HCT116 (cell line): ENCODE data around the gene IQGAP2. TPM values are rescaled to one million over a fixed set of nuclear protein-coding genes. Genes with fewer than 3 reads are reported as not detected.

Experiments
- ATAC-seq: fragments of 200-7000 bp; cut with Tn5 transposase; 2 replicates; pipeline ENCODE4 v1.9.1; 2020; ENCODE audit warnings: mild to moderate bottlenecking, moderate library complexity
- BruUV-seq: library from RNA; stranded (reverse); fragments of 400-500 nt; replicated peaks from 2 replicates; lab custom pipeline; 2021; lab: Mats Ljungman, UMichigan
- CTCF ChIA-PET: fragments of 300-600 bp; sonication (Branson Sonifier 250); formaldehyde crosslinking; loops from one replicate; lab custom pipeline; 2021; ENCODE audit warnings: antibody characterized with exemption; lab: Charles Lee
- POLR2A ChIA-PET: fragments of 300-600, 350-600 bp; sonication (Branson Sonifier 250); formaldehyde crosslinking; loops from one replicate; lab custom pipeline; 2021; ENCODE audit warnings: antibody characterized with exemption; lab: Charles Lee
- RAD21 ChIA-PET, 2 experiments: fragments of 300-600 bp; sonication (Branson Sonifier 250); formaldehyde crosslinking; loops; one replicate each; lab custom pipeline; 2023; ENCODE audit warnings: low total read pairs in 2 of 2; ENCODE audit not compliant: uncharacterized antibody in 2 of 2, unreplicated experiment in 2 of 2, low non-redundant PET in 1 of 2; lab: Charles Lee
- DNase-seq: peaks from one replicate; pipeline ENCODE4 v3.0.0-alpha.2; 2010; ENCODE audit warnings: low read depth, low spot score
- H2AFZ ChIP-seq: fragments of 200-600 bp; shearing (Covaris generic), sonication (generic); 2 replicates; pipeline ENCODE4 v1.6.1; 2017; ENCODE audit warnings: low read depth, mixed run types, mixed read lengths, antibody characterized with exemption, low read length; ENCODE audit not compliant: poor library complexity, severe bottlenecking
- H3K27ac ChIP-seq: 2 replicates; pipeline ENCODE4 v1.5.1; 2012; ENCODE audit warnings: low read depth, low read length
- H3K27me3 ChIP-seq: fragments of 200-600 bp; sonication (generic); 2 replicates; pipeline ENCODE4 v1.6.1; 2016; ENCODE audit warnings: mixed run types, low read length, mixed read lengths; ENCODE audit not compliant: insufficient read depth
- H3K36me3 ChIP-seq, 2 experiments: fragments of 200-500 bp in 1 of 2; fragments of 200-600 bp in 1 of 2; sonication (Bioruptor generic) in 1 of 2; sonication (generic) in 1 of 2; 2 replicates each; pipeline versions ENCODE4 v1.5.1 to v1.6.1; 2014 to 2016; ENCODE audit warnings: low read length in 2 of 2, inconsistent platforms in 1 of 2, mixed read lengths in 1 of 2, mixed run types in 1 of 2; ENCODE audit not compliant: insufficient read depth in 2 of 2, control insufficient read depth in 1 of 2
- H3K4me1 ChIP-seq, 2 experiments: fragments of 200-600 bp in 1 of 2; sonication (generic) in 1 of 2; 2 replicates each; pipeline versions ENCODE4 v1.5.1 to v1.6.1; 2012 to 2017; ENCODE audit warnings: low read length in 2 of 2, inconsistent platforms in 1 of 2, mild to moderate bottlenecking in 1 of 2, mixed read lengths in 1 of 2, mixed run types in 1 of 2, moderate library complexity in 1 of 2; ENCODE audit not compliant: insufficient read depth in 2 of 2, control insufficient read depth in 1 of 2
- H3K4me2 ChIP-seq: fragments of 200-600 bp; sonication (generic); 2 replicates; pipeline ENCODE4 v1.6.1; 2017; ENCODE audit warnings: mixed run types, low read length, mixed read lengths
- H3K4me3 ChIP-seq, 2 experiments: fragments of 200-600 bp in 1 of 2; sonication (generic) in 1 of 2; replicated peaks in 1 of 2; 2 replicates each; pipeline ENCODE4 v1.5.1; 2011 to 2016; ENCODE audit warnings: low read length in 2 of 2, control low read depth in 1 of 2, low read depth in 1 of 2, mild to moderate bottlenecking in 1 of 2, mixed read lengths in 1 of 2, mixed run types in 1 of 2
- H3K79me2 ChIP-seq: fragments of 200-600 bp; sonication (generic); 2 replicates; pipeline ENCODE4 v1.6.1; 2017; ENCODE audit warnings: mild to moderate bottlenecking, mixed run types, low read length, moderate library complexity, mixed read lengths; ENCODE audit not compliant: insufficient read depth
- H3K9ac ChIP-seq: fragments of 200-600 bp; sonication (generic); 2 replicates; pipeline ENCODE4 v1.6.1; 2016; ENCODE audit warnings: low read length, mixed read lengths
- H3K9me2 ChIP-seq: fragments of 200-600 bp; sonication (generic), shearing (Covaris generic); 2 replicates; pipeline ENCODE4 v1.6.1; 2017; ENCODE audit warnings: mixed run types, mild to moderate bottlenecking, moderate library complexity; ENCODE audit not compliant: insufficient read depth
- H3K9me3 ChIP-seq, 2 experiments: fragments of 200-500 bp in 1 of 2; fragments of 200-600 bp in 1 of 2; sonication (Bioruptor generic) in 1 of 2; sonication (generic) in 1 of 2; 2 replicates each; pipeline ENCODE4 v1.6.1; 2014 to 2017; ENCODE audit warnings: low read length in 2 of 2, mixed read lengths in 2 of 2, inconsistent platforms in 1 of 2, low read depth in 1 of 2, mild to moderate bottlenecking in 1 of 2, mixed run types in 1 of 2, moderate library complexity in 1 of 2; ENCODE audit not compliant: control insufficient read depth in 1 of 2, insufficient read depth in 1 of 2
- H4K20me1 ChIP-seq: fragments of 200-600 bp; sonication (generic), shearing (Covaris generic); 2 replicates; pipeline ENCODE4 v1.6.1; 2017; ENCODE audit warnings: mixed run types, mild to moderate bottlenecking, moderate library complexity; ENCODE audit not compliant: insufficient read depth
- CTCF ChIP-seq, 3 experiments: fragments of 200-600 bp in 1 of 3; sonication (generic) in 1 of 3; IDR thresholded peaks in 2 of 3; conservative IDR thresholded peaks in 1 of 3; 2 replicates each; pipeline ENCODE4 v1.5.1; 2012 to 2017; ENCODE audit warnings: low read depth in 2 of 3, low read length in 2 of 3, antibody characterized with exemption in 1 of 3, borderline replicate concordance in 1 of 3, control low read depth in 1 of 3, mild to moderate bottlenecking in 1 of 3, mixed read lengths in 1 of 3, mixed run types in 1 of 3, moderate library complexity in 1 of 3; ENCODE audit not compliant: insufficient read depth in 1 of 3
- EGR1 ChIP-seq: IDR thresholded peaks from 2 replicates; pipeline ENCODE4 v1.6.1; 2012; ENCODE audit warnings: low read depth
- EZH2 ChIP-seq: fragments of 200-600 bp; sonication (generic); IDR thresholded peaks from 2 replicates; pipeline ENCODE4 v1.6.1; 2017; ENCODE audit warnings: antibody characterized with exemption, mixed run types
- EZH2phosphoT487 ChIP-seq: fragments of 200-600 bp; IDR thresholded peaks from 2 replicates; pipeline ENCODE4 v1.6.1; 2018; ENCODE audit warnings: antibody characterized with exemption, borderline replicate concordance
- JUND ChIP-seq: IDR thresholded peaks from 2 replicates; pipeline ENCODE4 v1.6.1; 2012
- MAX ChIP-seq: IDR thresholded peaks from 2 replicates; pipeline ENCODE4 v1.6.1; 2012
- RAD21 ChIP-seq: IDR thresholded peaks from 2 replicates; pipeline ENCODE4 v1.6.1; 2012; ENCODE audit warnings: low read depth, mild to moderate bottlenecking
- REST ChIP-seq: IDR thresholded peaks from 2 replicates; pipeline ENCODE4 v1.6.1; 2012; ENCODE audit warnings: low read depth
- SP1 ChIP-seq: IDR thresholded peaks from 2 replicates; pipeline ENCODE4 v1.6.1; 2012; ENCODE audit warnings: low read depth
- SRF ChIP-seq: IDR thresholded peaks from 2 replicates; pipeline ENCODE4 v1.6.1; 2012; ENCODE audit warnings: low read depth
- TCF7L2 ChIP-seq: IDR thresholded peaks from 2 replicates; pipeline ENCODE4 v1.7.0; 2011; ENCODE audit warnings: borderline replicate concordance, inconsistent platforms; ENCODE audit not compliant: insufficient read depth, insufficient read length; ENCODE audit errors: extremely low read depth
- ZBTB33 ChIP-seq: IDR thresholded peaks from 2 replicates; pipeline ENCODE4 v1.6.1; 2011; ENCODE audit warnings: mild to moderate bottlenecking, low read length, moderate library complexity; ENCODE audit not compliant: insufficient replicate concordance; ENCODE audit errors: extremely low read depth
- ZFX ChIP-seq: fragments of 450-650 bp; IDR thresholded peaks from 2 replicates; pipeline ENCODE4 v1.6.1; 2017
- ZNF274 ChIP-seq: fragments of 200-500 bp; sonication (Bioruptor generic); IDR thresholded peaks from 2 replicates; pipeline ENCODE4 v1.6.1; 2014; ENCODE audit warnings: mild to moderate bottlenecking, low read depth, low read length, inconsistent platforms
- intact Hi-C: fragments of 100-400 bp; cut with micrococcal nuclease; formaldehyde crosslinking; loops from 2 replicates; pipeline ENCODE4 v1.10.0; 2022
- total RNA-seq: library from RNA; stranded (reverse); gene quantifications from one replicate; pipeline ENCODE4 v1.2.1, GENCODE V29; 2021; ENCODE audit not compliant: unreplicated experiment

The IQGAP2 gene
- total RNA-seq, 1 experiment from 2014 or later: 2.0 TPM

- Histone ChIP-seq H3K79me2 (no peaks in the 10 kb centered on the region), H3K27ac (no peak overlapping the region), H3K27me3 (no peaks in the 10 kb centered on the region), H3K9ac (no peak overlapping the region), H3K4me1 (no peaks in the 10 kb centered on the region), H3K36me3 (no peaks in the 10 kb centered on the region), H4K20me1 (no peaks in the 10 kb centered on the region), H3K9me3 (no peaks in the 10 kb centered on the region), H3K9me2 (no peaks in the 10 kb centered on the region), H3K4me3 (no peak overlapping the region), H3K4me2 (no peak overlapping the region), H2AFZ (no peak overlapping the region)
- ChIA-PET RAD21 (no interaction called here), CTCF (no interaction called here), POLR2A (no interaction called here)
- BruUV-seq: no TSS peak
- TF ChIP-seq ZNF274: no peak
- TF ChIP-seq RAD21: no peak
- TF ChIP-seq SRF: no peak
- TF ChIP-seq ZFX: no peak
- no peak for TF ChIP-seq EZH2phosphoT487
- TF ChIP-seq JUND: no peak
- no peak for TF ChIP-seq ZBTB33
- DNase-seq (no peak), ATAC-seq (no peak)
- intact Hi-C loops: no loop called here
Measured at GRCh38 chr5:76513476-76513875, 110.4 kb downstream of the IQGAP2 start.

GRCh38 chr5:76514292-76514691 lies 111.2 kb downstream of the IQGAP2 start:
- Histone ChIP-seq H3K27me3 (no peaks in the 10 kb centered on the region), H3K4me1 (no peaks in the 10 kb centered on the region), H4K20me1 (no peaks in the 10 kb centered on the region), H3K9me3 (no peaks in the 10 kb centered on the region), H2AFZ (no peak overlapping the region), H3K9ac (no peak overlapping the region), H3K27ac (no peak overlapping the region), H3K79me2 (no peaks in the 10 kb centered on the region), H3K4me2 (no peak overlapping the region), H3K36me3 (no peaks in the 10 kb centered on the region), H3K4me3 (no peak overlapping the region), H3K9me2 (no peaks in the 10 kb centered on the region)
- BruUV-seq: no TSS peak
- no peak for DNase-seq
- intact Hi-C loops: no loop called here
- ChIA-PET CTCF (no interaction called here), RAD21 (no interaction called here), POLR2A (interaction anchor here (1.0 kb wide), 1 partner anchor 11 kb away, joined by 3 read pairs; no protein-coding TSS in a partner anchor)
- no peak for ATAC-seq
- TF ChIP-seq TCF7L2 (no peak), REST (no peak), MAX (no peak), CTCF (IDR thresholded peaks at IDR 0.05 in 2 of 3, conservative IDR thresholded peaks at IDR 0.05 in 1 of 3; ENCODE audit: borderline replicate concordance in 1 of 3, insufficient read depth in 1 of 3, low read depth in 2 of 3, low read length in 2 of 3) (no peak), ZFX (no peak), SP1 (no peak), EZH2 (no peak), EGR1 (no peak), RAD21 (no peak)
